ENCODE data around the gene CCDC61. TPM values are rescaled to one million over a fixed set of nuclear protein-coding genes. Genes with fewer than 3 reads are reported as not detected.

CCDC61 gene
- total RNA-seq, 2 experiments from 2014 or later: 4.9 to 6.6 TPM

GRCh38 chr19:46015687-46016425 is 20.6 kb downstream of the CCDC61 start:
- H3K9me3 ChIP-seq (ENCODE audit: control insufficient read depth in 1 of 2, insufficient read depth in 1 of 2, low read length in 2 of 2): no peaks in the 10 kb centered on the region
- Mint-ChIP-seq H3K4me3 (peak overlapping the region; percentile 95), H3K27ac (peak overlapping the region; percentile 56), H3K27me3 (peaks cover 7% of the 10 kb centered on the region), H3K36me3 (ENCODE audit: low read depth) (peaks cover 8% of the 10 kb centered on the region), H3K4me1 (ENCODE audit: low read depth) (peaks cover 21% of the 10 kb centered on the region), H3K9me3 (no peaks in the 10 kb centered on the region)
- H3K4me3 ChIP-seq (ENCODE audit: low read length): peak overlapping the region; percentile 85
- ChIA-PET POLR2A (interaction anchor here (1.2 to 1.6 kb wide), 2 partner anchors 21 to 152 kb away, joined by 3 to 6 read pairs; partner anchors contain the start of gene CCDC61), CTCF (interaction anchor here (0.5 to 1.6 kb wide), 3 partner anchors 14 to 261 kb away, joined by 3 to 4 read pairs (median 4); no protein-coding TSS in a partner anchor)
- peaks cover 7 to 8% of the 10 kb centered on the region in 2 experiments for H3K27me3 ChIP-seq (ENCODE audit: control insufficient read depth in 1 of 2, insufficient read depth in 2 of 2, low read length in 2 of 2)
- no peak overlapping the region for H3K27ac ChIP-seq (ENCODE audit: low read depth in 1 of 2, low read length in 2 of 2)
- TF ChIP-seq, protein P1, sequence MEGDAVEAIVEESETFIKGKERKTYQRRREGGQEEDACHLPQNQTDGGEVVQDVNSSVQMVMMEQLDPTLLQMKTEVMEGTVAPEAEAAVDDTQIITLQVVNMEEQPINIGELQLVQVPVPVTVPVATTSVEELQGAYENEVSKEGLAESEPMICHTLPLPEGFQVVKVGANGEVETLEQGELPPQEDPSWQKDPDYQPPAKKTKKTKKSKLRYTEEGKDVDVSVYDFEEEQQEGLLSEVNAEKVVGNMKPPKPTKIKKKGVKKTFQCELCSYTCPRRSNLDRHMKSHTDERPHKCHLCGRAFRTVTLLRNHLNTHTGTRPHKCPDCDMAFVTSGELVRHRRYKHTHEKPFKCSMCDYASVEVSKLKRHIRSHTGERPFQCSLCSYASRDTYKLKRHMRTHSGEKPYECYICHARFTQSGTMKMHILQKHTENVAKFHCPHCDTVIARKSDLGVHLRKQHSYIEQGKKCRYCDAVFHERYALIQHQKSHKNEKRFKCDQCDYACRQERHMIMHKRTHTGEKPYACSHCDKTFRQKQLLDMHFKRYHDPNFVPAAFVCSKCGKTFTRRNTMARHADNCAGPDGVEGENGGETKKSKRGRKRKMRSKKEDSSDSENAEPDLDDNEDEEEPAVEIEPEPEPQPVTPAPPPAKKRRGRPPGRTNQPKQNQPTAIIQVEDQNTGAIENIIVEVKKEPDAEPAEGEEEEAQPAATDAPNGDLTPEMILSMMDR (IDR thresholded peaks at IDR 0.05): no peak
- ATAC-seq (ENCODE audit: poor library complexity): peak; percentile 47
- peaks cover 3% of the 10 kb centered on the region for H3K36me3 ChIP-seq (ENCODE audit: insufficient read depth, low read length)
- peak in 11 of 14 experiments; percentile 15 to 75 (median 40) for DNase-seq
- peaks cover 23% of the 10 kb centered on the region for H3K4me1 ChIP-seq (ENCODE audit: insufficient read depth, low read length)
- intact Hi-C loops (cut with DNase I, micrococcal nuclease): loop anchor here (1.0 to 10.0 kb wide), 6 partner anchors 19 to 244 kb away; partner anchors contain the start of genes IRF2BP1 (in 1 of the 2) and RSPH6A (in 1 of the 2)

DNA sequence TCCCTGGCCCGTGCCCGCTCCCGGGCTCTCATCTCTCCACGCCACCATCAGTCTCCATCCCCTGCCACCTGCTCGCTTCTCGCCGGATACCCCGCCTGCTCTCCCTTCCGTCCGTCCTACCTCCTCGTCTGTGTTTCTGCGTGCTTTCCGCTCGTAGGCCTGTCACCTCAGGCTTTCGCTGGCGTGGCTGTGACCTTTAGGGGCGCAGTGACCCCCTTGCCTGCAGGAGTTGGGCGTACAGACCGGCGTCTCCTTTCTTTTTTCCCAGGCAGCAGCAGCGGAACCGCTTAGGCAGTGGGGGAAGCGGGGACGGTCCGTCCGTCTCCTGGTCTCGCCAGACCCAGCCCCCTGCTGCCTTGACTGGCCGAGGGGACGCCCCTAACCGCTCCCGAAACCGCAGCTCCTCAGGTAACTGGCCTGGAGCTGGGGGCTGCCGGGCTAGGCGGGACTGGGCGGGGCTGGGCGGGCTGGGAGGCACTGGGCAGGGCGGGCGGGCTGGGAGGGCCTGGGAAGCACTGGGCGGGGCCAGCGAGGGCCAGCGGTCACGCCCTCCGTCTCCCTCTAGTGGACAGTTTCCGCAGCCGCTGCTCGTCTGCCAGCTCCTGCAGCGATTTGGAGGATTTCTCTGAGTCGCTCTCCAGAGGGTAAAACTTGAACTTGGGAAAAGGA is 21.3 kb downstream of the CCDC61 start:
- ChIA-PET CTCF (interaction anchor here (0.5 to 1.9 kb wide), 8 partner anchors 12 to 641 kb away, joined by 3 to 14 read pairs (median 4); partner anchors contain the start of genes CCDC61 and FOXA3), POLR2A (interaction anchor here (1.2 to 1.6 kb wide), 2 partner anchors 21 to 153 kb away, joined by 3 to 6 read pairs; partner anchors contain the start of gene CCDC61)
- Mint-ChIP-seq H3K27ac (peak overlapping the region; percentile 56), H3K36me3 (ENCODE audit: low read depth) (peaks cover 5% of the 10 kb centered on the region), H3K4me1 (ENCODE audit: low read depth) (peaks cover 21% of the 10 kb centered on the region), H3K9me3 (no peaks in the 10 kb centered on the region), H3K27me3 (peaks cover 7% of the 10 kb centered on the region), H3K4me3 (peak overlapping the region; percentile 95)
- H3K27me3 ChIP-seq (ENCODE audit: control insufficient read depth in 1 of 2, insufficient read depth in 2 of 2, low read length in 2 of 2): peaks cover 7 to 8% of the 10 kb centered on the region in 2 experiments
- no peak overlapping the region for H3K27ac ChIP-seq (ENCODE audit: low read depth in 1 of 2, low read length in 2 of 2)
- peak; percentile 67 to 93 (median 76) for DNase-seq
- H3K9me3 ChIP-seq (ENCODE audit: control insufficient read depth in 1 of 2, insufficient read depth in 1 of 2, low read length in 2 of 2): no peaks in the 10 kb centered on the region
- ATAC-seq (ENCODE audit: poor library complexity): peak; percentile 74
- TF ChIP-seq, protein P1 (IDR thresholded peaks at IDR 0.05): peak; percentile 94
- H3K4me1 ChIP-seq (ENCODE audit: insufficient read depth, low read length): peaks cover 23% of the 10 kb centered on the region
- intact Hi-C loops (cut with DNase I, micrococcal nuclease): loop anchor here (1.0 to 10.0 kb wide), 6 partner anchors 20 to 244 kb away; partner anchors contain the start of genes IRF2BP1 (in 1 of the 2) and RSPH6A (in 1 of the 2)
- H3K4me3 ChIP-seq (ENCODE audit: low read length): peak overlapping the region; percentile 85
- H3K36me3 ChIP-seq (ENCODE audit: insufficient read depth, low read length): peaks cover 3% of the 10 kb centered on the region

GRCh38 chr19:46017095-46017429 is 21.8 kb downstream of the CCDC61 start:
- Mint-ChIP-seq H3K27me3 (peaks cover 7% of the 10 kb centered on the region), H3K4me1 (ENCODE audit: low read depth) (peaks cover 21% of the 10 kb centered on the region), H3K4me3 (peak overlapping the region; percentile 51), H3K27ac (no peak overlapping the region), H3K36me3 (ENCODE audit: low read depth) (peaks cover 4% of the 10 kb centered on the region), H3K9me3 (no peaks in the 10 kb centered on the region)
- ATAC-seq (ENCODE audit: poor library complexity): no peak
- Histone ChIP-seq H3K9me3 (ENCODE audit: control insufficient read depth in 1 of 2, insufficient read depth in 1 of 2, low read length in 2 of 2) (no peaks in the 10 kb centered on the region), H3K4me1 (ENCODE audit: insufficient read depth, low read length) (peaks cover 23% of the 10 kb centered on the region), H3K27me3 (ENCODE audit: control insufficient read depth in 1 of 2, insufficient read depth in 2 of 2, low read length in 2 of 2) (peaks cover 7 to 8% of the 10 kb centered on the region in 2 experiments), H3K4me3 (ENCODE audit: low read length) (no peak overlapping the region), H3K36me3 (ENCODE audit: insufficient read depth, low read length) (no peaks in the 10 kb centered on the region), H3K27ac (ENCODE audit: low read depth in 1 of 2, low read length in 2 of 2) (no peak overlapping the region)
- POLR2A ChIA-PET: interaction anchor here (1.2 to 1.6 kb wide), 2 partner anchors 22 to 154 kb away, joined by 3 to 6 read pairs; partner anchors contain the start of gene CCDC61
- intact Hi-C loops (cut with DNase I, micrococcal nuclease): loop anchor here (2.0 to 10.0 kb wide), 5 partner anchors 20 to 245 kb away; partner anchors contain the start of gene RSPH6A (in 1 of the 2)
- CTCF ChIA-PET: interaction anchor here (0.6 to 1.9 kb wide), 7 partner anchors 12 to 640 kb away, joined by 3 to 14 read pairs (median 4); partner anchors contain the start of genes CCDC61 and FOXA3
- no peak for DNase-seq
- TF ChIP-seq, protein P1 (IDR thresholded peaks at IDR 0.05): peak; percentile 64
